ENCODE results near the gene NFKBIZ.

DNA sequence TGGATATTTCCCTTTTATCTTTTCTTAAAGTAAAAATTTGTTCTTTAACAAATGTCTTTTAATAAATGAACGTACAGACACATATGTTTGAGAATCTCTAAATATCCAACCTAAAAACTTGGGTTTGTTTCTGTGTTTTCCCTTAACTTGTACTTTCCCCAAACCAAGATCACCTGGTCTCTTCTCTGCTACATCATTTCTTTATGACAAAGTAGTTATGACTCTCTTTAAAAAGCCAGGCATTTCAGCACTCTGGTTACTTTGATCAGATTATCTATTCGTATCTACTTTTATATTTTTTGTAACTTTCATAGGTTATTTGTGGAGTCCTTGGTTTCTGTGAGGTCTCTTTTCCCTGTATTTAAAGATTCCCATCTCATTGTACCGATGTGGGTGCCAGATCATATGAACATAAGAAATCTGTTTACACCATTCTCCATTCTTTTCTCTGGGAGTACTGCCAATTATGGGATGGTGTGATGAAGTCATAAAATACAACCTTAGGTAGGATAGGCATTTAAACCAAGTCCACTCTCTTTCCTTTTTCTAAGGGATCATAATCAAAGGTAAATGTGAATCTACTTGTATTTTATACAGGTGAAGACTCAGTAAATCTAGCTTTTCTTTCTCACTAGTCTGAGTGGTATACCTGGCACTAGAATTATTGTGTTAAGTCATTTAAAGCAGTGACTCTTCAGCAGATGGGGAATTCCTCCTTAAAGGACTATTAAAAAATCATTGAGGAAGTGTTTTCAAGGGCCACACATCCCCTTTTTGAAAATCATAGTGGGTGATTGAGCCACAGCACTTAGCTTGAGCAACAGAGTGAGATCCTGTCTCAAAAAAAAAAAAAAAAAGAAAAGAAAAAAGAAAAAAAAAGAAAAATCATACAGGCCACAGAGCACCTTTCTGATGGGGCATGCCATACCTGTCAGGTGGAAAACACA, 12.4 kb upstream of the NFKBIZ start:
- TF ChIP-seq, protein P1, sequence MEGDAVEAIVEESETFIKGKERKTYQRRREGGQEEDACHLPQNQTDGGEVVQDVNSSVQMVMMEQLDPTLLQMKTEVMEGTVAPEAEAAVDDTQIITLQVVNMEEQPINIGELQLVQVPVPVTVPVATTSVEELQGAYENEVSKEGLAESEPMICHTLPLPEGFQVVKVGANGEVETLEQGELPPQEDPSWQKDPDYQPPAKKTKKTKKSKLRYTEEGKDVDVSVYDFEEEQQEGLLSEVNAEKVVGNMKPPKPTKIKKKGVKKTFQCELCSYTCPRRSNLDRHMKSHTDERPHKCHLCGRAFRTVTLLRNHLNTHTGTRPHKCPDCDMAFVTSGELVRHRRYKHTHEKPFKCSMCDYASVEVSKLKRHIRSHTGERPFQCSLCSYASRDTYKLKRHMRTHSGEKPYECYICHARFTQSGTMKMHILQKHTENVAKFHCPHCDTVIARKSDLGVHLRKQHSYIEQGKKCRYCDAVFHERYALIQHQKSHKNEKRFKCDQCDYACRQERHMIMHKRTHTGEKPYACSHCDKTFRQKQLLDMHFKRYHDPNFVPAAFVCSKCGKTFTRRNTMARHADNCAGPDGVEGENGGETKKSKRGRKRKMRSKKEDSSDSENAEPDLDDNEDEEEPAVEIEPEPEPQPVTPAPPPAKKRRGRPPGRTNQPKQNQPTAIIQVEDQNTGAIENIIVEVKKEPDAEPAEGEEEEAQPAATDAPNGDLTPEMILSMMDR (IDR thresholded peaks at IDR 0.05; ENCODE audit: low read depth, low read length): no peak
- no peak for TF ChIP-seq MAX (IDR thresholded peaks at IDR 0.05; ENCODE audit: low read depth, low read length)
